K562 (cell line): Measurements from ENCODE around the gene PIK3R6.

ENCODE experiments used
- CEBPB ChIP-seq: fragments of 450-650 bp; IDR thresholded peaks from 2 replicates; pipeline ENCODE4 v1.6.1; 2016; ENCODE audit warnings: missing genetic modification characterization, missing compliant biosample characterization
- CTCF ChIP-seq, 3 experiments: IDR thresholded peaks in 2 of 3; conservative IDR thresholded peaks in 1 of 3; 2 replicates each; pipeline ENCODE4 v1.5.1; 2011 to 2012; ENCODE audit warnings: low read length in 3 of 3, mild to moderate bottlenecking in 3 of 3, control low read depth in 2 of 3, improper control_type of control experiment in 1 of 3, inconsistent platforms in 1 of 3, low read depth in 1 of 3, mixed read lengths in 1 of 3, moderate library complexity in 1 of 3; ENCODE audit not compliant: insufficient read depth in 2 of 3
- GTF2E2 ChIP-seq: fragments of 200-800 bp; sonication (Bioruptor generic); IDR thresholded peaks from 2 replicates; pipeline ENCODE4 v1.6.1; 2016; ENCODE audit warnings: missing genetic modification characterization, missing compliant biosample characterization
- MAZ ChIP-seq, 2 experiments: fragments of 450-650 bp in 1 of 2; sonication (generic) in 1 of 2; formaldehyde crosslinking; IDR thresholded peaks in 1 of 2; conservative IDR thresholded peaks in 1 of 2; 2 replicates each; pipeline versions ENCODE4 v1.4.0 to v1.5.0; 2020; ENCODE audit warnings: mild to moderate bottlenecking in 1 of 2, missing genetic modification reagents in 1 of 2
- NCOA6 ChIP-seq: fragments of 450-650 bp; IDR thresholded peaks from 2 replicates; pipeline ENCODE4 v1.6.1; 2017; ENCODE audit warnings: mild to moderate bottlenecking
- NFE2 ChIP-seq: IDR thresholded peaks from 2 replicates; pipeline ENCODE4 v1.6.1; 2014; ENCODE audit warnings: antibody characterized with exemption, low read depth
- NFE2L1 ChIP-seq: fragments of 450-650 bp; IDR thresholded peaks from 2 replicates; pipeline ENCODE4 v1.6.1; 2016; ENCODE audit warnings: missing genetic modification characterization, low read depth, mild to moderate bottlenecking, missing compliant biosample characterization, moderate library complexity, borderline replicate concordance
- NFIC ChIP-seq: fragments of 450-650 bp; IDR thresholded peaks from 2 replicates; pipeline ENCODE4 v1.6.1; 2017; ENCODE audit warnings: mild to moderate bottlenecking, inconsistent platforms
- POLR2A ChIP-seq: fragments of 450-650 bp; conservative IDR thresholded peaks from 2 replicates; pipeline ENCODE4 v1.6.1; 2016
- PTTG1 ChIP-seq: fragments of 450-650 bp; IDR thresholded peaks from 2 replicates; pipeline ENCODE4 v1.6.1; 2016; ENCODE audit warnings: low read depth, mild to moderate bottlenecking, missing genetic modification characterization, missing compliant biosample characterization
- TEAD4 ChIP-seq, 2 experiments: sonication (generic) in 1 of 2; formaldehyde crosslinking in 1 of 2; IDR thresholded peaks; 2 replicates each; pipeline versions ENCODE4 v1.6.1 to v1.8.0; 2012 to 2022; ENCODE audit warnings: borderline replicate concordance in 1 of 2, inconsistent platforms in 1 of 2, low read length in 1 of 2, mild to moderate bottlenecking in 1 of 2, missing genetic modification reagents in 1 of 2
- YY1 ChIP-seq, 3 experiments: IDR thresholded peaks; 2 replicates each; pipeline ENCODE4 v1.6.1; 2011; ENCODE audit warnings: low read length in 2 of 3, mild to moderate bottlenecking in 2 of 3, moderate library complexity in 2 of 3, borderline replicate concordance in 1 of 3, control low read depth in 1 of 3, low read depth in 1 of 3; ENCODE audit not compliant: insufficient read depth in 3 of 3, insufficient replicate concordance in 2 of 3, control insufficient read depth in 1 of 3, insufficient read length in 1 of 3; ENCODE audit errors: extremely low read depth in 1 of 3
- ZBTB7A ChIP-seq: IDR thresholded peaks from 2 replicates; pipeline ENCODE4 v1.6.1; 2011; ENCODE audit warnings: low read depth, mild to moderate bottlenecking, low read length, moderate library complexity, borderline replicate concordance; ENCODE audit not compliant: control insufficient read depth
- ZNF274 ChIP-seq: IDR thresholded peaks from 2 replicates; pipeline ENCODE4 v1.6.1; 2011; ENCODE audit warnings: low read depth, mild to moderate bottlenecking, low read length, moderate library complexity, borderline replicate concordance

GRCh38 chr17:8890671-8891070 lies 23.2 kb upstream of the PIK3R6 start:
- TF ChIP-seq NFE2 (no peak), CTCF (IDR thresholded peaks at IDR 0.05 in 2 of 3, conservative IDR thresholded peaks at IDR 0.05 in 1 of 3; ENCODE audit: insufficient read depth in 2 of 3, low read depth in 1 of 3, low read length in 3 of 3) (no peak), POLR2A (no peak), YY1 (IDR thresholded peaks at IDR 0.05; ENCODE audit: borderline replicate concordance in 1 of 3, control insufficient read depth in 1 of 3, extremely low read depth in 1 of 3, insufficient read depth in 3 of 3, insufficient read length in 1 of 3, insufficient replicate concordance in 2 of 3, low read depth in 1 of 3, low read length in 2 of 3) (no peak), ZBTB7A (no peak), PTTG1 (tag) (no peak), TEAD4 (IDR thresholded peaks at IDR 0.05; ENCODE audit: low read length) (no peak), TEAD4 (CRISPR knock-in tag; IDR thresholded peaks at IDR 0.05; ENCODE audit: borderline replicate concordance) (no peak), MAZ (CRISPR knock-in tag; conservative IDR thresholded peaks at IDR 0.05 in 1 of 2, IDR thresholded peaks at IDR 0.05 in 1 of 2) (no peak), GTF2E2 (tag) (no peak), NFIC (no peak), CEBPB (tag) (no peak), NFE2L1 (tag) (no peak), ZNF274 (no peak), NCOA6 (no peak)
